Inflammatory macrophage treated with lipopolysaccharide for 1 hour (primary cell): ENCODE data around the gene PKM.

Source experiments
- DNase-seq, 2 donors: peaks; one replicate each; pipeline ENCODE4 v3.0.0-alpha.2; 2020 to 2022

PKM gene

DNA sequence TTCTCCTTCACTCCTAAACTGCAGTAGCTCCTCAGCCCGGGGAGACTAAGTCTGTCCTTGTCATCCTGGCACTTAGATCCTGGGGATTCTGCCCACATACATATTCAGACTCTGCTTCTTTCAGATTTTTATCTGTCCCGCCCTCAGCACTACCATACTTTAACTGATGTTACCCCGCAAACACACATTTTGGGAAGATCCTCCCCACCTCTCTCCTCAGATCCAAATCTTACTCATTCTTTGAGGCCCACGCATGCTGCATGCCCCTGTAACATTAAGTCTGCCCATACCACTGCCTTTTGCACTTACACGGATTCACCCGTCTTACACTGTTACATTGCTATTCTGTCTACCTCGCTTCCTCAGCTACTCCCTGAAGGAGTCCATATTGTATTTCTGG is 76.7 kb downstream of the PKM start:
- DNase-seq: no peak

DNA sequence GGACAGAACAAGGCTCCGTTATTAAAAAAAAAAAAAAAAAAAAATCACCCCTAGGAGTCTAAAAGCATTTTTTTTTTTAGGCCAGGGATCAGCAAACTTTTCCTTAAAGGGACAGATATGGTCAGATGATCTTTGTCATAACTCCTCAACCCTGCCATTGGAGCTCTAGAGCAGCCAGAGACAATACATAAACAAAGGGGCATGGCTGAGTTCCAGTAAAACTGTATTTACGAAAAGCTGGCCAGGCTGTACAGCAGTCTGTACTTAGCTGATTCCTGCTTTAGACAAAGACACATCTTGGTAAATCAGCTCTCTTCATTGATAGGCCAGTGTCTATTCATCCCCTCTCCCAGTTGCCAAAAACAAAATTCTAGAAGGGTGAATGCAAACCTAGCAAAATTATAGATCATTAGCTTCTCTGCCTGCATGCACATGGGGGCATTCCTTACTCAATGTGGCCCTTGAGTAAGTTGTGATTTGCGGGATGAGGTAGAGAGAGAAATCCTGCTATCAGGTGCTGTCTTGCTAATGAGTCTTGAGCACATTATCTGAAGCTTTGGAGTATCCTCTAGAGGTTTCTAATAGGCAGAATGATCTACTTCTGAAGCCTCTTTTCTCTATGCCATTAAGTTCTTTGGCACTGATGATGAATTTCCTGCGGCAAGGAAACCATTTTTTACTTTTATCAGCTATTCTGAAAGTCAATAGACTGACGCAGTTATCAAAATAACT is 77.6 kb downstream of the PKM start:
- DNase-seq: no peak
